Effector memory CD4-positive, alpha-beta T cell (primary cell): ENCODE measurements around the gene ENG.
"Not testable (repeated sequence)": the region's sequence is repeated elsewhere in the genome, so short reads cannot be mapped to it uniquely, and the experiment has no call there.

ENCODE experiments used
- DNase-seq, 3 donors: peaks; one replicate each; pipeline ENCODE4 v3.0.0-alpha.2; 2020
- H3K27ac ChIP-seq: 2 replicates; pipeline ENCODE4 v1.7.0; 2013; ENCODE audit warnings: mild to moderate bottlenecking, low read length, moderate library complexity; ENCODE audit not compliant: insufficient read depth, poor library complexity, severe bottlenecking
- H3K27me3 ChIP-seq: replicated peaks from 2 replicates; pipeline ENCODE4 v1.7.0; 2013; ENCODE audit warnings: mild to moderate bottlenecking, low read length; ENCODE audit not compliant: insufficient read depth, control insufficient read depth, poor library complexity, severe bottlenecking
- H3K36me3 ChIP-seq: 2 replicates; pipeline ENCODE4 v1.7.0; 2013; ENCODE audit warnings: mild to moderate bottlenecking, low read length, moderate library complexity; ENCODE audit not compliant: control insufficient read depth, insufficient read depth
- H3K4me1 ChIP-seq: 2 replicates; pipeline ENCODE4 v1.7.0; 2013; ENCODE audit warnings: low read length, mild to moderate bottlenecking; ENCODE audit not compliant: control insufficient read depth, insufficient read depth, poor library complexity, severe bottlenecking
- H3K4me3 ChIP-seq: 2 replicates; pipeline ENCODE4 v1.7.0; 2013; ENCODE audit warnings: low read length, low read depth, mild to moderate bottlenecking; ENCODE audit not compliant: insufficient read depth, poor library complexity, severe bottlenecking
- H3K9me3 ChIP-seq: 2 replicates; pipeline ENCODE4 v1.7.0; 2013; ENCODE audit warnings: mild to moderate bottlenecking, low read length, moderate library complexity; ENCODE audit not compliant: control insufficient read depth

The ENG gene

DNA sequence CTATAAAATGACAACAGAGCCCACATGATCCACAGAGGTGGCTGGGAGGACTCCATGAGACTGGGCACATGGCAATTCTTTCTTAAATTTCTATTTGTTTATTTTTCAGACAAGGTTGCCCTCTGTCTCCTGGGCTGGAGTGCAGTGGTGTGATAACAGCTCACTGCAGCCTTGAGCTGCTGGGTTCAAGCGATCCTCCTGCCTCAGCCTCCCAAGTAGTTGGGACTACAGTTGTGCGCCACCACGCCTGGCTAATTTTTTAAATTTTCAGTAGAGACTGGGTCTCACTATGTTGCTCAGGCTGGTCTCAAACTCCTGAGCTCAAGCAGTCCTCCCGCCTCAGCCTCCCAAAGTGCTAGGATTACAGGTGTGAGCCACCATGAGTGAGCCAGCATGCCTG, 8.8 kb downstream of the ENG start:
- not testable (repeated sequence) for H3K4me3 ChIP-seq, DNase-seq, H3K36me3 ChIP-seq, H3K9me3 ChIP-seq, H3K27ac ChIP-seq, H3K4me1 ChIP-seq, H3K27me3 ChIP-seq

GRCh38 chr9:127844821-127845359, 9.6 kb downstream of the ENG start:
- Histone ChIP-seq H3K9me3 (peaks cover 4% of the 10 kb centered on the region), H3K36me3 (no peaks in the 10 kb centered on the region), H3K27me3 (no peaks in the 10 kb centered on the region), H3K4me3 (no peak overlapping the region), H3K27ac (no peak overlapping the region), H3K4me1 (no peaks in the 10 kb centered on the region)
- DNase-seq = no peak

- Histone ChIP-seq H3K36me3 (no peaks in the 10 kb centered on the region), H3K27me3 (no peaks in the 10 kb centered on the region), H3K4me1 (no peaks in the 10 kb centered on the region), H3K4me3 (no peak overlapping the region), H3K27ac (no peak overlapping the region), H3K9me3 (no peaks in the 10 kb centered on the region)
- DNase-seq = no peak
Measured at GRCh38 chr9:127841087-127841835, 13.2 kb downstream of the ENG start.

DNA sequence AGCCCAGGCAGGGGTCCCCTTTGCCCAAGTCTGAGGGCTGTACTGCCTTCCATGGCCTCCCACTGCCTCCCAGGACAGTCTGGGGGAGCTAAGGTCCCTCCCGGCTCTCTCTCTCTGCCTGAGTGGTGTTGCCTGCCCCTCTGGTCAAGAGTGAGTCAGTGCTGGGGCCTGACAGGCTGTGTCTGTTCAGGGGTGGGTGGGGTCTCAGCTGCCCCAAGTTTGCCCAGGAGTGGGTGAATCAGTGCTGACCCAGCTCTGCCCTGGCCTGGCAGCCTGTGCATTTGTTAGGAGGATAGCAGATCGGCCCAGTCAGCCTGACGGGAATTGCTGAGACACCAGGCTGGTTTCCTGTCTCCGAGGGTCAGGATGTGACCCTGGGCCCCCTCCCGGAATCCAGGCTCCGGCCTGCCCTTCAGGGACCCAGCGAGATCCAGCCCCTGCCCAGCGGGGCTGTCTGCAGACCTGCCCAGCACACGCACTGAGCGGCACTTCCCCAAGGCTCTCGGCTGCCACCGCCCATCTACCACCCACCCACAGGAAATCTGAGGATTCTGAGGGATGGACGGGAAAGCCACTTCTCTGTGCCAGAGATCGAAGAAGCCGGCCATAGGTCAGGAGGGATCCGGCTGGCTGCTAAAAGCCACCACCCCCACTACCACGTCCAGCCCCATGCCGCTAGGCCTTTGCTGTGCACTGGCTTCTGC, 15.9 kb downstream of the ENG start:
- no peak for DNase-seq
- Histone ChIP-seq H3K27ac (no peak overlapping the region), H3K4me1 (no peaks in the 10 kb centered on the region), H3K36me3 (no peaks in the 10 kb centered on the region), H3K27me3 (no peaks in the 10 kb centered on the region), H3K9me3 (no peaks in the 10 kb centered on the region), H3K4me3 (no peak overlapping the region)

DNA sequence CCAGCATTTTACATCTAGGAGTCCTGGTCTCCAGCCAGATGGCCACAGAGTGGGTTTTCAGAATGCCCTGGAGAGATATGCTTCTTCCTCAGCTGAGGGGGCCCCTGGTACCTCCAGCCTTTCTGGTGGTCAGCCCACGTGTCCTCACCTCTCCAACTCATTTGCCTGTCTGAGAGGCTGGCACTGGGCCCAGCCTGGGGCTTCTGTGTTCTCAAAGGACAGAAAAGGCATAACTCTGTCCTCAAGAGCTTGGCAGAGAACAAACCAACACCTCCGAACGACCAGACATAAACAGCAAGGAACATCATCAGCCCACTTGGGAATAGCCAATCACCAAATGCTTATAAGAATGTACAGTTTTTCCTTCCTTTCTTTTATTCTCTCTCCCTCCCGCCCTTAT, 17.1 kb downstream of the ENG start:
- no peaks in the 10 kb centered on the region for H3K4me1 ChIP-seq
- no peak for DNase-seq
- no peaks in the 10 kb centered on the region for H3K27me3 ChIP-seq

DNA sequence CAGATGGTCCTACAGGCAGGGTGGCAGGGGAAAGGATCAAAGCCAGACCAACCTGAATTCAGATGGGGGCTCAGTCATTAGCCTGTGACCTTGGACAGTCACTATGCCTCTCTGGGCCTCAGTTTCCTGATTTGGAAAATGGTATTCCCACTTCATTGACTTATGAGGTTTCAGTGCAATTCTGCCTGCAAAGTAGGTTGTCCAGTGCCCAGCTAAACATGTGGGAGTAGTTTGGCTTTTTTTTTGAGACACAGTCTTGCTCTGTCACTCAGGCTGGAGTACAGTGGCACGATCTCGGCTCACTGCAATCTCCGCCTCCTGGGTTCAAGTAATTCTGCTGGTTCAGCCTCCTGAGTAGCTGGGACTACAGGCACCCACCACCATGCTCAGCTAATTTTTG, 17.9 kb downstream of the ENG start:
- H3K4me1 ChIP-seq, H3K4me3 ChIP-seq, H3K36me3 ChIP-seq, DNase-seq, H3K27ac ChIP-seq, H3K27me3 ChIP-seq, H3K9me3 ChIP-seq: not testable (repeated sequence)

More for the DNA sequence above, 17.1 kb downstream of the ENG start:
- H3K27ac ChIP-seq = no peak overlapping the region
- no peaks in the 10 kb centered on the region for H3K9me3 ChIP-seq
- H3K4me3 ChIP-seq = no peak overlapping the region
- H3K36me3 ChIP-seq = no peaks in the 10 kb centered on the region

DNA sequence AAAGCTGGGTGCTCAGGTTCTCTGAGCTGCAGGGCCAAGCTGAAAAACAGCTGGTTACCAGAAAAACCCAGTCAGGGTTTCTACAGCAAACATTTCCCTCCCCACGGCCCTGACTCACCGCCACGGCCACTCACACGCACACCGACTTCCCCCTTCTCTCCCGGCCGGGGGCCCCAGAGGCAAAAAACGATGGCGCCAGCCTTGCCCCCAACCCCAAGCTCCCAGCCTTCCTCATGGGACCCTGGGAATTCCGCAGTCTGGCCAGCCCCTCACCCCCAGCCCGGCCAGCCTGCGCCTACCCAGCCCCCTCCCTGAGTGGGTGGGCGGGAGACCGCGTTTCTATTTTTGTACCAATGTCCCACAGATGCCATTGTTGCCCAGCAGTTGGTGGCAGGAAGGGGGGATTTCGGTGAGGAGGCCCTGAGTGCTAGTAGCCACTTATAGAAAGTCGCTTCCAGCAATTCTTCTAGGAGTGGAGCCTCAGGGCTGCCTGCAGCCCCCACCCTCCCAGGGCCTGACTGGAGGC, 18.4 kb downstream of the ENG start:
- no peaks in the 10 kb centered on the region for H3K27me3 ChIP-seq
- DNase-seq = no peak
- H3K9me3 ChIP-seq = no peaks in the 10 kb centered on the region
- H3K4me3 ChIP-seq = no peak overlapping the region
- no peaks in the 10 kb centered on the region for H3K4me1 ChIP-seq
- no peak overlapping the region for H3K27ac ChIP-seq
- H3K36me3 ChIP-seq = no peaks in the 10 kb centered on the region

DNA sequence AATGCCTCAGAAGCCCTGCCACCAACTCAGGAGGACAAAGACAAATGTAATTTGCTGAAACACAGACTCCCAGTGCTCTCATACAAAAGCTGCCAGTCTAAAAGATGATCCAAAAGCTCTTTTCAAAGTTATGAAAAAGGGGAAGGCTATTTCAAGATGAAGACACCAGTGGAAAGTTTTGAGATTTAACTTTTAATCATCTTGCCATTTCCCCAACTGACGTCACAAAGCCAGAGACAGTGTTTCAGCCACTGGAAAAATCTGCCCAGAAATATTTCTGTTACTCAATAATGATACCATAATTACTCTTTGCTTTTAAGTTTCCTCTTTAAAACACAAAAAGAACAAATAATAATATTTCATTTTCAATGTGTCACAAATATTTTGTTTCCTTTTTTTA, 20.9 kb downstream of the ENG start:
- no peak overlapping the region for H3K4me3 ChIP-seq
- no peaks in the 10 kb centered on the region for H3K27me3 ChIP-seq
- no peaks in the 10 kb centered on the region for H3K4me1 ChIP-seq
- H3K9me3 ChIP-seq = no peaks in the 10 kb centered on the region
- no peak overlapping the region for H3K27ac ChIP-seq
- H3K36me3 ChIP-seq = no peaks in the 10 kb centered on the region
- DNase-seq = no peak

GRCh38 chr9:127832248-127832647, 22.2 kb downstream of the ENG start:
- Histone ChIP-seq H3K27me3 (no peaks in the 10 kb centered on the region), H3K4me3 (no peak overlapping the region), H3K9me3 (no peaks in the 10 kb centered on the region), H3K27ac (no peak overlapping the region), H3K4me1 (no peaks in the 10 kb centered on the region), H3K36me3 (no peaks in the 10 kb centered on the region)
- DNase-seq = no peak
